HK-2 (cell line): ENCODE measurements around the gene GRM3.
"Not testable (repeated sequence)": the region's sequence is repeated elsewhere in the genome, so short reads cannot be mapped to it uniquely, and the experiment has no call there.

ENCODE experiments used
- DNase-seq: peaks from one replicate; pipeline ENCODE4 v3.0.0-alpha.2; 2018; ENCODE audit not compliant: unreplicated experiment

GRM3 gene

DNA sequence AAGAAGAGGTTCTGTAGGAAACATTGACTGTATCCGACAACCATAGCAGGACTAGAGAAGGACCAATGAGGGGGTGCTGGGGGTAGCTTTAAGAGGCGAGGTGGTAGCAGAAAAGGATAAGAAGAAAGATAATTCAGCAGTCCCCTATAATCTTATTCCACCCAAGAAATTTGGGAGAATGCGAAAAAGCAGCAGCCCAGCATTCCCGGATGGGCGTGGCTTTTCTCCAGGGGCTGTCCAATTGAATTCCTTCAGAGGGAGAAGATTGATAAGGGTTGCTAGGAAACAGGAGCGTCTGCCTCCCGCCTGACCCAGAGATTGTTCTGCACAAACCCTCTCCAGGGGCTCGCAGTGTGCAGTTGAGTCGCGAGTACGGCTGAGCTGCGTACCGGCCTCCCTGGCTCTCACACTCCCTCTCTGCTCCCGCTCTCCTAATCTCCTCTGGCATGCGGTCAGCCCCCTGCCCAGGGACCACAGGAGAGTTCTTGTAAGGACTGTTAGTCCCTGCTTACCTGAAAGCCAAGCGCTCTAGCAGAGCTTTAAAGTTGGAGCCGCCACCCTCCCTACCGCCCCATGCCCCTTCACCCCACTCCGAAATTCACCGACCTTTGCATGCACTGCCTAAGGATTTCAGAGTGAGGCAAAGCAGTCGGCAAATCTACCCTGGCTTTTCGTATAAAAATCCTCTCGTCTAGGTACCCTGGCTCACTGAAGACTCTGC is at the start of gene GRM3:
GRM3 (plus strand) TSS at position 349 of the 721 bp plus-strand sequence. CDS start 121,237 bp downstream, outside the sequence.
- DNase-seq, result no peak

DNA sequence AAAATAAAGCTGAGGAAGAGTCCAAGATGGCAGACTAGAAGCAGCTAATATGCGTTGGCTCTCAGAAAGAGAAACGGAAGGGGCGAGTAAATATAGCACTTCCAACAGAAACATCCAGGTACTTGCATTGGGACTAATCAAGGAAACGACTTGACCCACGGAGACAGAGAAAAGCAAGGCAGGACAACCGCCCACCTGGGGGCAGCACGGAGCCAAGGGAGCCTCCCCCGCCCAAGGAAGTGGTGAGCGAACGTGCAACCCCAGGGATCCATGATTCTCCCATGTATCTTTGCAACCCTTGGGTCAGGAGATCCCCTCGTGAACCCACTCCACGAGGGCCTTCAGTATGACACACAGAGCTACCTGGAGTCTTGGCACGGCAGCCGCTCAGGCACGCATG is 45.4 kb upstream of the GRM3 start:
- DNase-seq, result no peak

DNA sequence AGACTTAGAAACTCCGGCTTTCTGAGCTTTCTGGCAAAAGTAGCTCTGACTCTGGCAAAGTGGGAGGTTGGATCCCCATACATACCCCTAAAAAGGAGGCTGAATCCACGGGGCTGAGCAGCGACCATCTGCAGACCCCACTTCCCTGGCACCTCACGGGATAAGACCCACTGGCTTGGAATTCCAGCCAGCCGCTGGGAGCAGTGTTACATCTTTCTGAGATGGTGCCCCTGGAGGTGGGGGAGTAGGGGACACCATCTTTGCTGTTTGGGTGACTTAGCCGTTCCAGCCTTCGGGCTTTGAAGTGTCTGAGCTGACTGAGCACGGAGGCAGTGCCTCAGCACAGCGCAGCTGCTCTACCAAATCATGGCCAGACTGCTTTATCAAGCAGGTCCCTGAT is 45.0 kb upstream of the GRM3 start:
- no peak for DNase-seq

DNA sequence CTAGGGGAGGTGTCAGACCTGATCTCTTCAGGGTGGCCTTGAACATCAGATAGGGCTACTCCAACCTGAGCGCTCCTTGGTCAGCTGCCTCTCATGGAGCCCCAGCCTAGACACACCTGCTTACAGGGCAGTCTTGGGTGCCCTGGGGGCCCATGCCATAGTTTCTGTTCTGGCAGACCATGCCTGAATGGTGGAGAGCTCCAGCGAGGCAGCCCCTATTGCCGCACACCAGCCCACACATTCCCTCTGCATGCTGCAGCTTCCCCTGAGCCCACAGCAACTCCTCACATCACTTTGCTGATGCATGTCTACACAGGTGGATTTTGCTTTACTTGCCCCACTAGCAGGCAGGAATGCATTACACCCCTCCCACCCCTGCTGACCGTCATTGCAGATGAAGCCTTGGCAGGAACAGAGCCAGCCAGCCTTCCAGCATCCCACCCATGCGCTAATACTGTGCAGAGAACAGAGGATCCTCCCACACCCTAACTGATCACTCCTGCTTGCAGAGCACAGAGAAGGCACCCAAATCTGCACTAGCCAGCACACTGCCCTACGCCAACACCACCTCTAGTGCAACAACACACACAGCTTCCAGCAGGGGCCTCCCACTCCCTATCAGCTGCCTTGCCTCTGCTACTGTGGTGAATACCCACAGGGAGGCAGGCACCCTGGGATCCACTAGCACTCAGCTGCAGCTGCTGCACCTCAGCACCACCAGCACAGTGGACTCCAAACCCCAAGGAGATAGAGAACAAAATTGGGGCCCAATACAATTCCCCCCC is 43.0 kb upstream of the GRM3 start:
- DNase-seq, result no peak

DNA sequence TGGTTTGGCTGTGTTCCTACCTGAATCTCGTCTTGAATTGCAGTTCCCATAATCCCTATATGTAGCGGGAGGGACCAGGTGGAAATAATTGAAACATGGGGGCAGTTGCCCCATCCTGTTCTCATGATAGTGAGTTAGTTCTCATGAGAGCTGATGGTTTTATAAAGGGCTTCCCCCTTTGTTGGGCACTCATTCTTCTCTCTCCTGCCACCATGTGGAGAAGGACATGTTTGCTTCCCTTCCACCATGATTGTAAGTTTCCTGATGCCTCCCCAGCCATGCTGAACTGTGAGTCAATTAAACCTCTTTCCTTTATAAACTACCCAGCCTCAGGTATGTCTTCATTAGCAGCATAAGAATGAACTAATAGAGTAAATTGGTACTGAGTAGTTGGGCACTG is 28.0 kb upstream of the GRM3 start:
- not testable (repeated sequence) for DNase-seq

DNA sequence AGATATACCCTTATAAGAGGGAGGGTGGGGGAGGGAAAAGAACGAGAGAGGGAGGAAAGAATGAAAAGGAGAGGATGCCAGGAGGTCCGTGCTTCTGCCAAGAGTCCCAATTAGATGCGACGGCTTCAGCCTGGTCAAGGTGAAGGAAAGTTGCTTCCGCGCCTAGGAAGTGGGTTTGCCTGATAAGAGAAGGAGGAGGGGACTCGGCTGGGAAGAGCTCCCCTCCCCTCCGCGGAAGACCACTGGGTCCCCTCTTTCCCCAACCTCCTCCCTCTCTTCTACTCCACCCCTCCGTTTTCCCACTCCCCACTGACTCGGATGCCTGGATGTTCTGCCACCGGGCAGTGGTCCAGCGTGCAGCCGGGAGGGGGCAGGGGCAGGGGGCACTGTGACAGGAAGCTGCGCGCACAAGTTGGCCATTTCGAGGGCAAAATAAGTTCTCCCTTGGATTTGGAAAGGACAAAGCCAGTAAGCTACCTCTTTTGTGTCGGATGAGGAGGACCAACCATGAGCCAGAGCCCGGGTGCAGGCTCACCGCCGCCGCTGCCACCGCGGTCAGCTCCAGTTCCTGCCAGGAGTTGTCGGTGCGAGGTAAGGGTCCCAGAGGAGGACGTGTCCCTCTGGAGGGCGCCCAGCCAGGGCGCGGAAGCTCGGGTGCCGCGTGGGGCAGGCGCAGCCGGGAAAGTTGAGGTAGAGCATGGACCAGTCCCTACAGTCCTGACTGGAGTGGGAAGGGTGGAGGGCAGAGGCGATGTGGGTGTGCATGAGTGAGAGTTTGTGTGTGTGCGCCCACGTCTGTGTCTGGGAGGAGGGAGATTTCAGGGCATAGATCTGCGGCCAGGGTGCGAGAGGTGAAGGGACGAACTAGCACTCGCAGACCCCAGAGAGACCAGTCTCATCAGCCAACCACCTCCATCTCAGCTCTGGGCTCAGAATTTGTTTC is 844 bp downstream of the GRM3 start:
- no peak for DNase-seq

DNA sequence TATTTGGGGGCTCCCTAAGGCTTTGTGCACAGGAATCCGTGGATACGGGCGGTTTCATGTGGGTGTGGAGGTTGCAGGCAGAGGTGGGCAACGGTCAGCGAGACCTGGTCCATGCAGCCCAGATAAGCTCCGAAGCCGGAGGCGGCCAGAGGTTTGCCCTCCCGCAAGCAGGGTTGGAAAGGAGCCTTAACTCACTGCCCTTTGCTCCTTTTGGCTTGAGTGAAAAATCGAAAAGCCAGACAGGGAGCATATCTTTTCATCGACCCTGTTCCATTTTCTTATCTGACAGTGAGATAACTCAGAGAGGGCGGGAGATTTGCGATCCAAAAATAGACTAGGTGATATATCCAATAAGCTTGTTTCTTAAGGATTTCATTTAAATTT is 1.5 kb downstream of the GRM3 start:
- no peak for DNase-seq

DNA sequence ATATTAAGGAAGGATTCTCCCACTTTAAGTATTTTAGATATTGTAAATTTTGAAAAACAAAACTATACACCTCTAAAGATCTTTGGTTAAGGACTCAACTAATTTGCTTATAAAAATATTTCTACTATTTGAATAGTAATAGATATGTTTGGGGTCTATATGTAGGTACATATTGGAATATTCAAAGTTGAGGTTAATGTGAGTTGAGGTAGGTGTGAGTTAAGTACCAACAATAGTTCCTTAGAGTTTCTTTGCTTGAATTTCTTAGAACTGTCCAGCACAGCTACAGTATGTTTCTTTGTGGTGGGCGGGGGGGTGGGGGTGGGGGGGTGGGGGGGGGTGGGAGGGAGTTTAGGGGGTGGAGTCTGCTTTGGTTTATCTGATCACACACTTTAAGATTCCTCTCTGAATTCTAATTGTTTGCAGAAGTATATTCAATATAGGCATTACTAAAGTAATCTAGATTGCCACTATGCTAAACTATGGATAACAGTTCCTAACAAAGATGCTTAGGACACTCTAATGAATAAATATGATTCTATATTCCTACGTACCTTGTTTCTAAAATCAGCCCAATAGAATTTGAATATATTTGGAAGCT is 2.1 kb downstream of the GRM3 start:
- DNase-seq, result no peak

DNA sequence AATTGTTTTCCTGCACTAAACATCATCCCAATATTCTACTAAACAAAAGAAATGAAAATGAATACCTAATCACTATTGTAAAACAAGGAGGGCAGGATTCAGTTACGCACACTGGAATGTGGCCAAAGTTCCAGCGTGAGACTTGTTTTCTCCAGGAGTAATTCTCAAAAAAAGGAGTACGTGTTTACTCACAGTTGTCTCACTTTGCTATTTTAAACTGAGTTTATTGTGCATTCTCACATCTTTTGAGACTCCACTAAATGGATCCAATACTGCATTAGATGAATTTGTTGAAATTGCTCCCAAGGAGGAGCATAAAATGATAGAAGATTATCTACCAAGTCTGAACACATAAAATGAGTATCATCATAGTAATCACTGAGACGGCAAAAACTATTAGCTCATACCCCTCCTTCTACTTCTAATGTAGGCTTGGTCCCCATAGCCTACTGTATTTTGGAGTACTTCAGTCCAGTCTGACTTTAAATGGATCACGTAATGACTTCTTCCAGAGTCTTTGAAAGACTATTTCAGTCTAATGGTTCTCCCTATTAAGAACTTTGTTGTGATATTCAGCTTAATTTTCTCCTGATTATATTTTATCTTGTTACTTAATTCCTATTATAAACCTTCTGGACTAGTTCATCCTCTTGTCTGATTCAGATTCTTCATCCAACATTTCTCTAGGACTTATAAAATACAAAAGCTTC is 3.8 kb downstream of the GRM3 start:
- no peak for DNase-seq

DNA sequence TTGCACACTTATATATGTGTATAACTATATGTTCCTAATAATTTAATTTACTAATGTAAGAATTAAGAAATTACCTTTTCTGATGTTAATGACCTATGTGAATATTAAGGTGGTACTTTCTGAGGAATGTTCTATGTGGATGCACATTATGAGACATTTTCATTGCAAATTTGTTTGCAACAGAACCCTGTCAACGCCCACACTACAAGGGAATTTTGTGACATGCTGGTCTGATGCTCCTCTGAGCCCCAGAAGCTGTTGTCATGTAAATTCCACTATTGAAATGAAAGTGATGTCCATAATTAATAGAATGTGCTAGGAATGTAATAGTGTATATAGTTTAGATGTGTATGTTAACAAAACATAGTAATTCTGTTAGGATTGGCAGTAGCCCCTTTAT is 4.5 kb downstream of the GRM3 start:
- no peak for DNase-seq

DNA sequence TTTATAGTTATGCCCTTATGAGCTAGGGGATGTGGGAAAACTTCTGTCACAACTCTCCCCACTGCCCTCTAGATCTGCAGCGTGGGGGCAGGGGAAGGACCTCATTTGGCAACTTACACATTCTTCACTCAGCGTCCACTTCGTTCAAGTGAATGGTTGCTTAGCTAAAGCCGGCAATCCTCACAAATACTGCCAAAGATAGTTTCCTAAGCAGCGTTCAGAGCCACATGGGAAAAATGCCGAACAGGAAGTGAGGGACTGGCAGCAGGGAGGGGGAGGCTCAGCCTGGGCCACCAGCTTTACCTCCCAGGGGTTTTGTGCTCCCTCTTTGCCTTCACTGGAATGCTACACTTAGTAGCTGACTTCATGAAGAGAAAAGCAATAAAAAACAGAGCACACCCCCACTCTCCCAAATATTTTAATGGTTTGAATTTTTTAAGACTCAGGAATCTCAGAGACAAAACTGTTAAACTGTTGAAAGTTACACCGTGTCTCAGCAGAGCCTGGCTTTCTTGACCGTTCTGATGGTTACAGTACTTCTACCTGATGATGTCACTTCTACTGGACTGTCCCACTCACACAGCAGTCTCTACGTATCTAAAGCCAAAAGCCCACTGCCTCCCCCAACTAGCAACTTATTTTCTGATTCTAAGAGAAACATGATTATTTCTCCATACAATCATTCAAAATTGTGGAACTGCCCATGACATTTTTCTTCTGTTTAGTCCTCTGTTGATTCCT is 10.4 kb downstream of the GRM3 start:
- DNase-seq, result no peak

DNA sequence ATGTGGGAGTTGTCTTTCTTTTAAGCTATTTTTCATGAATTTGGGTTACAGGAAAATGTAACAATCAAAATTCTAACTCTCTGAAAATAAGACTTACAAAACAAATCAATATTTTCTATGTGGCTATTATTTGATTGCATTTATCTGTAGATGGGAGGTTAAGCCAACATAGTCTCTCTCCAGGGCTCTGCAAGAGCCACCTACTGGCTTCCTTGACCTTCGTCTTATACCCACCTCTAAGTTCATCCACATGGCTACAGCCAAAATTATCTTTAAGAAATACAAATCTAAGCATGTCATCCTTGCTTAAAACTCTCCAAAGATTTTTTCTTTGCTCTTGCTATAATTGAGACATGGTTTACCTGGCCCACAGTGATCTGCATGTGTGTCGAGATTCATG is 14.2 kb downstream of the GRM3 start:
- no peak for DNase-seq

DNA sequence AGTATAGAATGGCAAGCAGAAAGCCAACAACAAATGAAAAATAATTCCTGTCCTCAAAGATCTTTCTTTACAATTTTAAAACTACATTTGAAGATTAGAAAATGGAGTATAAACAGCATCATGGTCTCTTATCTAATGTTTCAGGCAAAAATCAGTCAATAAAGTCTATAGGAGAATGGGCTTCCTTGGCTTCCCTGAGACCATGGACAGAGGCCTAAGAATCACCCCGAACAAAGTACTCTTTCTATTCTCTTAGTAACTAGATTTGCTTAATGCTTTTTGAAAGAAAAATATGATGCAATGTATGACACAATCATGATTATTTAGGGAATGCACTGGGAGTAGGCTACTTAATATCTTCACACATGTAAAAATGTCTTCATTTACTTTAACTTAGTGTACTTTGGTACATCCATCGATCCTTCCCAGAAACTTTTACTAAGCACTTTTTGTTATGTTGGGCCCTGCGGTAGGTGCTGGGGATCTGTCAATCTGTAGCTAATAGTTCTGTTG is 17.3 kb downstream of the GRM3 start:
- no peak for DNase-seq

DNA sequence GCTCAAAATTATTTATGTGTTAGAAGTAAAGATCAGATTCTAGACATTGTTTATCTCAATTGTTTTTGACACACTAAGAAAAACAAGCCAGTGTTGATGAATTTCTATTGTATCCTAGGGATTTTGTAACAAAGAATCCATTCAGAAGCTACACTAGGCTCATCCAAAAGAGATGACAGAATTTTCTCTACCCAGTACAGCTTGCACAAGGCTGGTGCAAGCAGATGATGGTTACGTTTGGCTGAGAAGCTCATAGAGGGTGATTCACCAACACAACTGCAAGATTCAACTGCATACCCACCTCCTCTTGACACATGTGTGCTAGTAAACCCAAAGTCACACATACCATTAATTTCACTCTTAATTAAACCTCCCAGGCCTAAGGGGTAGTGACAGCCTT is 20.8 kb downstream of the GRM3 start:
- DNase-seq, result no peak

DNA sequence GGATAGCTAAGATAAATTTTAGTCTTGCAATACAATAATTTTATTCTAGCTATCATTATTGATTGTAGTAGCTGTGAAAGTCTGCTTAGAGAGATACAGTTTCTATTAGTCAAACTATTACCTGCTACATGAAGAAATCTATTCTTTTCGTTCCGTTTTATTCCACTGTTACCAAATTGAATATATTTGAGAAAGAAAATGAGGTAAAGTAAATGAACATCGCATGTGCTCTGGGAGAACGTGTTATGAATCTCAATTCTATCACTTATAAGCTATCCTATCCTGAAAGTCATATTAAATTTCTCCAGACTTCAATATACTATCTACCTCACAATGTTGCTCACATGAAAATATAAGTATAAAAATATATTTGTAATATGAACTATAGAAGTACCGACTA is 21.3 kb downstream of the GRM3 start:
- DNase-seq, result no peak

DNA sequence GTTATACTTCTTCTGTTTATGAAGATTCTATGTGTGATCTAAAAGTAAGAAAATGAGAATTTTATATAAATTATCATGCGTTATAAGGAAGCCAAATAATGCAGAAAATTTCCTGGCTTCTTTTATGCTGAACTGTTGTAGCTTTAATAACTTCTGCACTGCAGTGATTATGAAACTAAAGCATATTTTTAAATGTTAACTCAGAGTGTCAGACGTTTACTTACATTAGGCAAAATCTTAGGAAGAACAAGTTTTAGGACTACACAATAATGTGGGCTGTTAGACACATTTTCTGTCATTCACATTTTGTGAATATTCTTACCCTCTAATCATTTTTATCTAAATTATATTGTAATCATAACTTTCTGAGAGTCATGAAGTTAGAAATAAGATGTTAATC is 22.0 kb downstream of the GRM3 start:
- DNase-seq, result no peak

DNA sequence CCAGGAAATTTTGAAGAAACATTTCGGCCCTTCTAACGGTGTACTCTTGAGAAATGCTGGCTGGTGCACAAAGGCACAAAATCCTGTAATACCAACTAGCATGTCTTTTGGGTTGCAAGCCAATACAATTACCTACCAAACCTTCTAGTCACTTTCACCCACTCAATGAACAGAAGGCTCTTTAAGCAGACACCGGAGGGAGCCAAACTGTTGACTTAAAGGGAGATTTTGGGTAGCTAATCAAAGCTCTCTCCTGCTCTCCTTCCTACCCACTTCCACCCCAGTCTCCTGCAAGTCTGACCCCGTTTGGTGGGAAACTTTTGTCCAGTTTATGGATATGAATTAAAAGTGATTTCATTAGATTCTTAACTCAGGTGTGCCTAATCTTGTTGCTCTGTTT is 24.0 kb downstream of the GRM3 start:
- no peak for DNase-seq

DNA sequence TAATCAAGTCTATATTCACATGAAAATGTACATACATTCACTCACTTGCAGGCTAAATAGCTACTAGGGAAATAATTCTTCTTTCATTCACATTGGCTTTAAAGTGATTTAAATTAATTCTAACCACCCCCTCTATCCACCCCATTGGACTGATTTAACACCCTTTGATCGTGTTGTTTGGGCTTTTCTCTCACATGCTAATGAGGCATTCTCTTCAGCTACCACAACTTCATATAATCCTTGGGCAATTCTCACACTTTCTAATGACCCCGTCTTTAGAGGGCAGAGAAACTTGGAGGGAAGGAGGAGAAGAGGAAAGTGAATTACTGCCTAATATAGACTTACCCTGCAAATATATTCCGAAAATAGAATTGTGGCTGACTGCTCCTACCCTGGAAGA is 24.6 kb downstream of the GRM3 start:
- no peak for DNase-seq

DNA sequence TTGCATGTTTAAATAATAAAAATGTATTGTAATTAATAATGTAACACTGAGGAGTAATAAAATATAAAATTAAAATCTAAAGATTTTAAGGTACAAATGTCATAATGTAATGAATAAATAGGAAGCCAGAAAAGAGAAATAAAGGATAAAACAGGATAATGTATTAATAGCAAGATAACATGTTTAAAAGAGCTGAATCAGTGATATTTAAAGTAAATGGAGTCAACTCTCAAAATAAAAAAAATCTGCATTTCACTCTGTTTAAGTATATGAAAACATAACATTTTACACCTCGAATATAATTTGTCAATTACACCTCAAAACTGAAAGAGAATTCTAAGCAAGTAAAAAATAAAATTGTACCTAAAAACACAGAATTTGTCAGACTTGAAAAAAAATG is 44.1 kb downstream of the GRM3 start:
- no peak for DNase-seq

DNA sequence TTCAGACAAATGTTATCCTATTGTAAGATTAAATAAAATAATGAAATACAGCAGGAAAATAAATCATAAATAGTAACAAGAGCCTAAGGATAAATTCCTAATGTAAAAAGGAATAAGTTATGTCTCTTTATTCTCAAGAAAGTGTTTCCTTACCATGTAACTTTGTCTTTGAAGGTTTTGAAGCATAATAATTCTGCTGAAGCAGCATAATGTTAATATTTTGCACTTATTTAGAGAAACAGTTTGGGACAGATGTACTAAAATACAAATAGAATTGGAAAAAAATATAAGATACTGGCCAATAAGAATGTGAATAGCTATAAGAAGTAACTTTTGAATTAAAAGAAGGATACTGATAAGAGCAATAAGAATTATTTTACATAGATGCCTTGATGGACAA is 45.7 kb downstream of the GRM3 start:
- no peak for DNase-seq
